Endothelial cell of umbilical vein (primary cell): Measurements from ENCODE around the gene PEMT. TPM values are rescaled to one million over a fixed set of nuclear protein-coding genes. Genes with fewer than 3 reads are reported as not detected.

Experiments
- BruUV-seq: library from RNA; stranded (reverse); fragments of 400-500 nt; replicated peaks from 2 replicates; lab custom pipeline; 2021; lab: Mats Ljungman, UMichigan
- CTCF ChIA-PET: fragments of 300-600, 350-600 bp; sonication (Branson Sonifier 250); formaldehyde crosslinking; loops from one replicate; lab custom pipeline; 2021; ENCODE audit warnings: antibody characterized with exemption, inconsistent platforms; lab: Charles Lee
- POLR2A ChIA-PET: fragments of 300-600, 350-600 bp; sonication (Branson Sonifier 250); formaldehyde crosslinking; loops from one replicate; lab custom pipeline; 2021; ENCODE audit warnings: antibody characterized with exemption, inconsistent platforms; lab: Charles Lee
- DNase-seq: peaks from one replicate; pipeline ENCODE4 v3.0.0-alpha.2; 2011; ENCODE audit warnings: low read depth, low spot score
- FAIRE-seq: peaks from 2 replicates; lab custom pipeline; 2011; peaks lifted over from hg19 to GRCh38; lab: Jason Lieb, UNC
- H2AFZ ChIP-seq: 2 replicates; pipeline ENCODE4 v1.6.0; 2012; ENCODE audit warnings: low read depth, low read length, control low read depth, inconsistent platforms
- H3K27ac ChIP-seq: 2 replicates; pipeline ENCODE4 v1.5.1; 2011; ENCODE audit warnings: low read depth, mild to moderate bottlenecking, control low read depth, low read length, moderate library complexity; ENCODE audit not compliant: insufficient read depth
- H3K27me3 ChIP-seq, 2 experiments: 2 replicates each; pipeline versions ENCODE4 v1.6.0 to v1.6.1; 2011; ENCODE audit warnings: low read length in 2 of 2, mixed read lengths in 1 of 2; ENCODE audit not compliant: control insufficient read depth in 2 of 2, insufficient read depth in 2 of 2
- H3K36me3 ChIP-seq, 2 experiments: 2 replicates in 1 of 2; 3 replicates in 1 of 2; pipeline ENCODE4 v1.5.1; 2011; ENCODE audit warnings: low read length in 2 of 2, mild to moderate bottlenecking in 1 of 2, moderate library complexity in 1 of 2; ENCODE audit not compliant: control insufficient read depth in 2 of 2, insufficient read depth in 2 of 2; ENCODE audit errors: extremely low read depth in 1 of 2
- H3K4me1 ChIP-seq: 3 replicates; pipeline ENCODE4 v1.5.1; 2011; ENCODE audit warnings: mild to moderate bottlenecking, low read length; ENCODE audit not compliant: control insufficient read depth, insufficient read depth; ENCODE audit errors: extremely low read depth
- H3K4me2 ChIP-seq: 2 replicates; pipeline ENCODE4 v1.6.1; 2011; ENCODE audit warnings: low read length, control low read depth, mixed read lengths; ENCODE audit not compliant: insufficient read depth
- H3K4me3 ChIP-seq, 3 experiments: fragments of 200-600 bp in 1 of 3; sonication (generic), shearing (Covaris generic) in 1 of 3; replicated peaks in 1 of 3; 2 replicates each; pipeline ENCODE4 v1.5.1; 2011 to 2016; ENCODE audit warnings: control low read depth in 3 of 3, low read length in 3 of 3, mild to moderate bottlenecking in 2 of 3, inconsistent platforms in 1 of 3, low read depth in 1 of 3, moderate library complexity in 1 of 3; ENCODE audit not compliant: insufficient read depth in 1 of 3
- H3K79me2 ChIP-seq: 2 replicates; pipeline ENCODE4 v1.6.0; 2012; ENCODE audit warnings: low read length, inconsistent platforms; ENCODE audit not compliant: control insufficient read depth, insufficient read depth
- H3K9ac ChIP-seq: replicated peaks from 2 replicates; pipeline ENCODE3; 2011; ENCODE audit warnings: low read length, control low read depth; ENCODE audit not compliant: insufficient read depth; ENCODE audit errors: extremely low read depth
- H3K9me1 ChIP-seq: replicated peaks from 3 replicates; pipeline ENCODE4 v1.6.0; 2011; ENCODE audit warnings: mild to moderate bottlenecking, low read length; ENCODE audit not compliant: control insufficient read depth, insufficient read depth; ENCODE audit errors: extremely low read depth
- H3K9me3 ChIP-seq: replicated peaks from 2 replicates; pipeline ENCODE4 v1.5.1; 2012; ENCODE audit warnings: low read length, inconsistent platforms; ENCODE audit not compliant: control insufficient read depth, insufficient read depth
- H4K20me1 ChIP-seq: replicated peaks from 2 replicates; pipeline ENCODE3; 2011; ENCODE audit warnings: mild to moderate bottlenecking, low read length; ENCODE audit not compliant: control insufficient read depth, insufficient read depth; ENCODE audit errors: extremely low read depth
- EZH2 ChIP-seq: IDR thresholded peaks from 2 replicates; pipeline ENCODE4 v1.6.1; 2012; ENCODE audit warnings: borderline replicate concordance, low read depth, mild to moderate bottlenecking, moderate library complexity, low read length, inconsistent platforms; ENCODE audit not compliant: severe bottlenecking
- FOS ChIP-seq: IDR thresholded peaks from 2 replicates; pipeline ENCODE4 v1.6.1; 2011; ENCODE audit warnings: mild to moderate bottlenecking, low read length, moderate library complexity, borderline replicate concordance; ENCODE audit not compliant: insufficient read depth
- GATA2 ChIP-seq: IDR thresholded peaks from 2 replicates; pipeline ENCODE4 v1.7.0; 2011; ENCODE audit warnings: low read depth, mild to moderate bottlenecking, moderate library complexity, mixed read lengths, low read length; ENCODE audit not compliant: insufficient read length, insufficient read depth
- JUN ChIP-seq: IDR thresholded peaks from 2 replicates; pipeline ENCODE4 v1.6.1; 2011; ENCODE audit warnings: borderline replicate concordance, low read depth; ENCODE audit not compliant: insufficient read length, insufficient read depth
- MYC ChIP-seq: IDR thresholded peaks from one replicate; pipeline ENCODE4 v1.6.1; 2011; ENCODE audit warnings: mild to moderate bottlenecking, low read depth, low read length
- POLR2A ChIP-seq: IDR thresholded peaks from 2 replicates; pipeline ENCODE4 v1.6.1; 2012; ENCODE audit warnings: low read depth, mild to moderate bottlenecking, control low read depth, low read length
- POLR2AphosphoS5 ChIP-seq: IDR thresholded peaks from 2 replicates; pipeline ENCODE4 v1.6.1; 2012; ENCODE audit warnings: low read depth, mild to moderate bottlenecking, control low read depth, low read length, moderate library complexity; ENCODE audit not compliant: insufficient read depth
- dilution Hi-C: fragments of 300-500 bp; cut with MboI; formaldehyde crosslinking; loops from one replicate; pipeline ENCODE4 v1.15.0; 2019; ENCODE audit warnings: low sequenced_read_pairs; ENCODE audit not compliant: extremely low pct_ligation_motif_present
- intact Hi-C: fragments of 100-400 bp; cut with micrococcal nuclease; formaldehyde crosslinking; loops from one replicate; pipeline ENCODE4 v1.10.0; 2022
- polyA plus RNA-seq, 4 experiments: library from polyadenylated mRNA; depleted of rRNA in 3 of 4; stranded (reverse) in 3 of 4; unstranded in 1 of 4; fragments of >200 nt; gene quantifications; 2 replicates each; pipeline versions ENCODE4 v1.2.1 to v1.2.3, GENCODE V29; 2011 to 2012; ENCODE audit warnings: missing spikeins in 1 of 4
- total RNA-seq: library from RNA; stranded (reverse); gene quantifications from 2 replicates; pipeline ENCODE4 v1.2.3, GENCODE V29; 2021
- TF ChIP-seq, protein P1 (sequence below), 2 donors: IDR thresholded peaks; 1 replicate in 1 of 2; 2 replicates in 1 of 2; pipeline ENCODE4 v1.5.1; 2011; ENCODE audit warnings: low read length in 2 of 2, mild to moderate bottlenecking in 2 of 2, moderate library complexity in 2 of 2, control low read depth in 1 of 2, inconsistent platforms in 1 of 2, low read depth in 1 of 2; ENCODE audit not compliant: insufficient read depth in 1 of 2; ENCODE audit errors: extremely low read depth in 1 of 2
- TF ChIP-seq, protein P2 (sequence below): IDR thresholded peaks from 2 replicates; pipeline ENCODE4 v1.6.1; 2011; ENCODE audit not compliant: insufficient read depth, insufficient read length

The PEMT gene
- total and polyA plus RNA-seq, 2 donors (not counting 3 experiments of a cell fraction or from before 2014, with no cell fraction given): 35.1 to 58.4 TPM

DNA sequence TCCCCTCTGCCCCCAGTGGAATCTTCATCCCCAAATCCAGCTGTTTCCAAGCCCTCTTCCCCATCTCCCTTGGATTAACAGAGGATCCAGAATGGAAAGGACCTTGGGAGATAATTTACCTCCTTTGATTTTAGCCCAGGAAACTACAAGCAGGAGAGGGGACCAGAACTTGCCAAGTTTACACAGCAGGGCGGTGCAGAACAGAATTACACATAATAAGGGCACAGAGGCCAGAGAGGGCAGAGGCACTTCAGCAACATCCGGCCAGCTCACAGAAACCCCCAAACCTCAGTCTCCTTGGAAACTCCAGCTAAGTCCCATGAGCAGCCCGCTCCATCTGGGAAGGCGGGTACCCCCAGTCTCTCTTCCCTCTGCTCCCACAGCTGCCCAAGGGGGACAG lies 27.2 kb downstream of the PEMT start:
- no peak for DNase-seq
- dilution Hi-C loops (no loop called here), intact Hi-C loops (no loop called here)
- no peaks in the 10 kb centered on the region for H4K20me1 ChIP-seq
- no peak overlapping the region for H3K4me2 ChIP-seq
- H3K4me1 ChIP-seq: peaks cover 11% of the 10 kb centered on the region
- no peaks in the 10 kb centered on the region for H3K27me3 ChIP-seq
- no peak overlapping the region for H2AFZ ChIP-seq
- no peak for FAIRE-seq
- CTCF ChIA-PET: interaction anchor here (1.4 to 2.4 kb wide), 2 partner anchors 68 to 209 kb away, joined by 3 to 16 read pairs; partner anchors contain the start of gene RASD1
- H3K79me2 ChIP-seq: no peaks in the 10 kb centered on the region
- TF ChIP-seq, protein P1, sequence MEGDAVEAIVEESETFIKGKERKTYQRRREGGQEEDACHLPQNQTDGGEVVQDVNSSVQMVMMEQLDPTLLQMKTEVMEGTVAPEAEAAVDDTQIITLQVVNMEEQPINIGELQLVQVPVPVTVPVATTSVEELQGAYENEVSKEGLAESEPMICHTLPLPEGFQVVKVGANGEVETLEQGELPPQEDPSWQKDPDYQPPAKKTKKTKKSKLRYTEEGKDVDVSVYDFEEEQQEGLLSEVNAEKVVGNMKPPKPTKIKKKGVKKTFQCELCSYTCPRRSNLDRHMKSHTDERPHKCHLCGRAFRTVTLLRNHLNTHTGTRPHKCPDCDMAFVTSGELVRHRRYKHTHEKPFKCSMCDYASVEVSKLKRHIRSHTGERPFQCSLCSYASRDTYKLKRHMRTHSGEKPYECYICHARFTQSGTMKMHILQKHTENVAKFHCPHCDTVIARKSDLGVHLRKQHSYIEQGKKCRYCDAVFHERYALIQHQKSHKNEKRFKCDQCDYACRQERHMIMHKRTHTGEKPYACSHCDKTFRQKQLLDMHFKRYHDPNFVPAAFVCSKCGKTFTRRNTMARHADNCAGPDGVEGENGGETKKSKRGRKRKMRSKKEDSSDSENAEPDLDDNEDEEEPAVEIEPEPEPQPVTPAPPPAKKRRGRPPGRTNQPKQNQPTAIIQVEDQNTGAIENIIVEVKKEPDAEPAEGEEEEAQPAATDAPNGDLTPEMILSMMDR (IDR thresholded peaks at IDR 0.05; ENCODE audit: extremely low read depth in 1 of 2, insufficient read depth in 1 of 2, low read depth in 1 of 2, low read length in 2 of 2): no peak
- no peak for TF ChIP-seq GATA2
- TF ChIP-seq EZH2: no peak
- TF ChIP-seq FOS: no peak
- no peak for TF ChIP-seq POLR2AphosphoS5
- no peak for TF ChIP-seq POLR2A
- TF ChIP-seq, protein P2, sequence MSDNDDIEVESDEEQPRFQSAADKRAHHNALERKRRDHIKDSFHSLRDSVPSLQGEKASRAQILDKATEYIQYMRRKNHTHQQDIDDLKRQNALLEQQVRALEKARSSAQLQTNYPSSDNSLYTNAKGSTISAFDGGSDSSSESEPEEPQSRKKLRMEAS: no peak
- no peak for TF ChIP-seq MYC
- no peak for TF ChIP-seq JUN
- POLR2A ChIA-PET: no interaction called here
- BruUV-seq: no TSS peak
- no peaks in the 10 kb centered on the region for H3K9me3 ChIP-seq
- H3K36me3 ChIP-seq: no peaks in the 10 kb centered on the region
- H3K4me3 ChIP-seq: no peak overlapping the region
- H3K9me1 ChIP-seq: no peaks in the 10 kb centered on the region
- no peak overlapping the region for H3K27ac ChIP-seq
- no peak overlapping the region for H3K9ac ChIP-seq
